ENCODE results near the gene NFASC. TPM values are rescaled to one million over a fixed set of nuclear protein-coding genes. Genes with fewer than 3 reads are reported as not detected.

Gene NFASC
- total RNA-seq, 4 donors from 2014 or later: 12.7 to 41.7 (median 19.2) TPM

DNA sequence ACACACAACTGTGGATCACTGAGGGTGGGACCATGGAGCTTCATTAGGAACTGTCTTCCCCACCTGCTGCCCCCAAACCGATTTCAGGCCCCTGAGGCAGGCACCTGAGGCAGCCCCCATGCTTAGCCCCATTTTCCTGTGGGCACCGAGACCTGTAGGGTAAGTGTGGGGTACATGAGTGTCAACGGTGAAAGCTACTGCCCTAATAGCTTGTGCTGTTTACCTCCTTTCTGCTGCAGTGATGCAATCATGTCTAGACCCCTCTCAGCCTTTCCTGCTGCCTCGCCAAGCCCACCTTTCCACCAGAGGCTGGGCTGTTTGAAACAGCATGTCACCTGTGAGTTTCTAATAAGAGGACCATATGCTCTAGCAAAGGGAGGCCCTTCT, 53.0 kb downstream of the NFASC start:
- WGBS: 53% methylated on average over 4 of the region's 4 CpGs
- Histone ChIP-seq H3K36me3 (no peaks in the 10 kb centered on the region), H3K4me1 (no peaks in the 10 kb centered on the region), H3K27ac (no peak overlapping the region), H3K9me3 (no peaks in the 10 kb centered on the region), H3K4me3 (no peak overlapping the region), H3K27me3 (peaks cover 2% of the 10 kb centered on the region)
- TF ChIP-seq EP300 (IDR thresholded peaks at IDR 0.05) (no peak), POLR2AphosphoS5 (IDR thresholded peaks at IDR 0.05) (no peak), POLR2A (IDR thresholded peaks at IDR 0.05) (no peak)
- TF ChIP-seq, protein P1, sequence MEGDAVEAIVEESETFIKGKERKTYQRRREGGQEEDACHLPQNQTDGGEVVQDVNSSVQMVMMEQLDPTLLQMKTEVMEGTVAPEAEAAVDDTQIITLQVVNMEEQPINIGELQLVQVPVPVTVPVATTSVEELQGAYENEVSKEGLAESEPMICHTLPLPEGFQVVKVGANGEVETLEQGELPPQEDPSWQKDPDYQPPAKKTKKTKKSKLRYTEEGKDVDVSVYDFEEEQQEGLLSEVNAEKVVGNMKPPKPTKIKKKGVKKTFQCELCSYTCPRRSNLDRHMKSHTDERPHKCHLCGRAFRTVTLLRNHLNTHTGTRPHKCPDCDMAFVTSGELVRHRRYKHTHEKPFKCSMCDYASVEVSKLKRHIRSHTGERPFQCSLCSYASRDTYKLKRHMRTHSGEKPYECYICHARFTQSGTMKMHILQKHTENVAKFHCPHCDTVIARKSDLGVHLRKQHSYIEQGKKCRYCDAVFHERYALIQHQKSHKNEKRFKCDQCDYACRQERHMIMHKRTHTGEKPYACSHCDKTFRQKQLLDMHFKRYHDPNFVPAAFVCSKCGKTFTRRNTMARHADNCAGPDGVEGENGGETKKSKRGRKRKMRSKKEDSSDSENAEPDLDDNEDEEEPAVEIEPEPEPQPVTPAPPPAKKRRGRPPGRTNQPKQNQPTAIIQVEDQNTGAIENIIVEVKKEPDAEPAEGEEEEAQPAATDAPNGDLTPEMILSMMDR (IDR thresholded peaks at IDR 0.05): no peak
- no peak for DNase-seq (ENCODE audit: low spot score in 2 of 2)

DNA sequence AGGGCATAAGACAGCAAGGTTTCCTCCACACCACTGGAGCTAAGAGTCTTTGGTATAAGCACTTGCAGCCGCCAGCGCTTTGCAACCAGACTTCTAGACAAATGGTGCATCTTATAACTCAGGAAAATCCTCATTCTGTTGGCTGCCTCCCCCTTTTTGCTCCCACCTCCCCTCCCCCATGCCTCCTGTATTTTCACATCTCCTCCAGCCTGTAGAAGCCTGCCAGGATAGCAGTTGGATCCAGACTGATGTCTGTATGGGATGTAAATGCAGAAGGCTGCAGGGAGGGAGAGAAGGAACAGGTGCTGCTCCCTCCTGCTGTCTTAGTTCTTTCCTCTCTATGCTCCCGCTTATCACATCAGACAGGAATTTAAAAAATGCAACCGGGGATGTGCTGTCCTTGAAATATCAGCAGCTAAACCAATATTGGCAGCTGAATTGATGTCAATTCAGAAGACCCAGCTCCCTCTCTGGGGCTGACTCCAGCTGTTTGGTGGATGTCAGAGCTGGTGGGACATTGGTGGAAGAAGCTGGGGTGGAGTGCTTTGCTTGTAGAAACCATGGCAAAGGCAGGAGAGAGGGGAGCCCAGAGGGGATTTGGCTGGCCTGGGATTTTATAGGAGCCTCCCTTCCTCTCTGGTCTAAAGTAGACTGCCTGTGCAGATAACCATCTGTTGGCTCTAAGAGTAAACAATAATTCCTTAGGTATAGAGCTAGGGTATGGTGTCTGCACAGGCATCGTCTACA, 53.5 kb downstream of the NFASC start:
- no peaks in the 10 kb centered on the region for H3K4me1 ChIP-seq
- TF ChIP-seq POLR2A (IDR thresholded peaks at IDR 0.05): no peak
- TF ChIP-seq POLR2AphosphoS5 (IDR thresholded peaks at IDR 0.05): no peak
- TF ChIP-seq, protein P1 (IDR thresholded peaks at IDR 0.05): no peak
- TF ChIP-seq EP300 (IDR thresholded peaks at IDR 0.05): no peak
- WGBS: 38% methylated on average over 5 of the region's 5 CpGs
- H3K27ac ChIP-seq: no peak overlapping the region
- no peaks in the 10 kb centered on the region for H3K9me3 ChIP-seq
- DNase-seq (ENCODE audit: low spot score in 2 of 2): no peak
- H3K36me3 ChIP-seq: no peaks in the 10 kb centered on the region
- no peak overlapping the region for H3K4me3 ChIP-seq
- H3K27me3 ChIP-seq: peaks cover 2% of the 10 kb centered on the region

DNA sequence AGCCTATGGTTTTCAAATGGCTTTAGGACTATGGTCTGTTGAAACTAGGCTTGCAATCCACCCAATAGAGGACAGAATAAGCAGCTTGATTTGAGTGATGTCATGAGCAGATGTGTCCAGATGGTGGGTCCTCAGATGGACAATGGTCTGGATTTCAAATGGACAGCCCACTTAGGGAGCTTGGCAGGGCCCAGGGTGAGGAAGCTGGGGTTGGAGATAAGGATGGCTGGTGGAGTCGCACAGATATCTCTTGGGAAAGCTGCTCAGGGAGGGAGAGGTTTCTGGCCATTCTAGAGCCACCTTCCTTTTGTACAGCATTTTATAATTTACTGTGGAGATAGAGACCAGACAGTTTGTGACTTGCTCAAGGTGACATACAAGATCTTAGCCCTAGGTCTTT, 55.0 kb downstream of the NFASC start:
- Histone ChIP-seq H3K27me3 (peaks cover 2% of the 10 kb centered on the region), H3K4me1 (no peaks in the 10 kb centered on the region), H3K27ac (no peak overlapping the region), H3K36me3 (no peaks in the 10 kb centered on the region), H3K4me3 (no peak overlapping the region), H3K9me3 (no peaks in the 10 kb centered on the region)
- no peak for DNase-seq (ENCODE audit: low spot score in 2 of 2)
- TF ChIP-seq EP300 (IDR thresholded peaks at IDR 0.05) (no peak), POLR2A (IDR thresholded peaks at IDR 0.05) (no peak), POLR2AphosphoS5 (IDR thresholded peaks at IDR 0.05) (no peak)
- TF ChIP-seq, protein P1 (IDR thresholded peaks at IDR 0.05): no peak
- 88% methylated on average over 1 of the region's 1 CpG for WGBS

DNA sequence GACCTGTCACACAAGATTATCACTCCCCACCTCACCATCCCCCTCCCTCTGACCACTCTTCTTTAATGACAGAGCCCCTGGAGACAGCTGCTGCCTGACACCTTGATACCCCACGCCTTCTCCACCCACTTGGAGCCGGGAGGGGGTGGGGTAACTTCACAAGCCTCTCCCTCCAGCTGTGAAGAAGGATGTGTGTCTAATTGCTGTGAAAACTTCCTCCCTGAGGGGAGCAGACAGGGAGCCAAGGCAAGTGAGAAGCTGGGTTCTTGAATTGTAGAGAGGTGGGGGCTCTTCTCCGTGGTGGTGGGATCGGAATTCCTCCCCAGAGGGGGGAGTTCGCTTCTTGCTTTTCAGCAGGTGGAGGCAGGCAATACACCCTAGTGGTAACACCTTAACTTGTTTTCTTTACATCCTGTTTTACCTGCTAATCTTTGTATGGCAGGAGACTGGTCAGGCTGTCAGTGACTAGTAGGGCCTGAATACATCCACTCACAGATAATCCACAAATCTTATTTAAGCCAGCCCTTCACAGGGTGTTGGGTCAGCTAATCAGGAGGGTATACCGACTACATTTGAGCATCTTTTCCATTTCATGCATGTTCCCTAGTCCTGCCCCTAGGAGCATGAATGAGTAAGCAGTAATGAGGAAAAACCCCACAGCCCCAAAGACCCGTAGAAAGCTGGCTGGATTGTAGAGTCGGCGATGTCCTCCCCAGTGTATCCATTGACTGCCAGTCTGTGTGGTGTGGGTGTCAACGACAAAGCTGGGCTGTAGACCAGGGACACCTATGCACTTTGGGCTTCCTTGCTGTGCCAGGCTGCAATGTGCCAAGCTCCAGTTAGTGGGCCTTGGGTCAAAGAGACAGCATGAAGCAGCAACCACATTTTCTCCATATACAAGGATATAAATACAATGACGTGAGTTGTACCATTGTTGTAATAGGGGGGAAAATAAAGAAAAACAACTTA, 57.3 kb downstream of the NFASC start:
- Histone ChIP-seq H3K4me1 (no peaks in the 10 kb centered on the region), H3K27me3 (peaks cover 2% of the 10 kb centered on the region), H3K36me3 (no peaks in the 10 kb centered on the region), H3K4me3 (no peak overlapping the region), H3K9me3 (no peaks in the 10 kb centered on the region), H3K27ac (no peak overlapping the region)
- WGBS: 62% methylated on average over 11 of the region's 11 CpGs
- DNase-seq (ENCODE audit: low spot score in 2 of 2): no peak
- TF ChIP-seq EP300 (IDR thresholded peaks at IDR 0.05): no peak
- no peak for TF ChIP-seq POLR2A (IDR thresholded peaks at IDR 0.05)
- no peak for TF ChIP-seq POLR2AphosphoS5 (IDR thresholded peaks at IDR 0.05)
- TF ChIP-seq, protein P1 (IDR thresholded peaks at IDR 0.05): no peak

Measured in suprapubic skin (tissue), 4 donors.